HG02642 (cell line): ENCODE results near the gene GAGE2A.
"Not testable (repeated sequence)": the region's sequence is repeated elsewhere in the genome, so short reads cannot be mapped to it uniquely, and the experiment has no call there.

Source experiments
- ATAC-seq: cut with Tn5 transposase; IDR thresholded peaks from one replicate; pipeline ENCODE4 v1.9.1; 2021; ENCODE audit warnings: mild to moderate bottlenecking; ENCODE audit not compliant: unreplicated experiment, poor library complexity

GAGE2A gene

GRCh38 chrX:49589196-49589595, at the start of gene GAGE2A:
Gene GAGE2A, plus strand, starts transcription at chrX:49589496. Its CDS starts 1,155 bp downstream, at chrX:49590651.
- ATAC-seq: not testable (repeated sequence)

- ATAC-seq: not testable (repeated sequence)
Observed at GRCh38 chrX:49541433-49541832, 47.9 kb upstream of the GAGE2A start, which contains the start of gene GAGE12D. Gene GAGE12D, plus strand, starts transcription at chrX:49541733. Its CDS starts 1,155 bp downstream, at chrX:49542888.

- not testable (repeated sequence) for ATAC-seq
Observed at GRCh38 chrX:49550989-49551388, 38.3 kb upstream of the GAGE2A start, which contains the start of gene GAGE12E. Gene GAGE12E, plus strand, starts transcription at chrX:49551289. Its CDS starts 1,155 bp downstream, at chrX:49552444.

- not testable (repeated sequence) for ATAC-seq
Observed at GRCh38 chrX:49560542-49560941, 28.8 kb upstream of the GAGE2A start, which contains the start of gene GAGE12F. Gene GAGE12F, plus strand, starts transcription at chrX:49560842. Its CDS starts 1,155 bp downstream, at chrX:49561997.

GRCh38 chrX:49568728-49569127, 20.6 kb upstream of the GAGE2A start:
- not testable (repeated sequence) for ATAC-seq

- ATAC-seq: not testable (repeated sequence)
Observed at GRCh38 chrX:49569152-49569551, 20.1 kb upstream of the GAGE2A start.

GRCh38 chrX:49570100-49570499, 19.2 kb upstream of the GAGE2A start, which contains the start of gene GAGE12G:
Gene GAGE12G, plus strand, starts transcription at chrX:49570400. Its CDS starts 1,155 bp downstream, at chrX:49571555.
- ATAC-seq: not testable (repeated sequence)

- not testable (repeated sequence) for ATAC-seq
Observed at GRCh38 chrX:49579649-49580048, 9.6 kb upstream of the GAGE2A start, which contains the start of gene GAGE12H. Gene GAGE12H, plus strand, starts transcription at chrX:49579949. Its CDS starts 1,155 bp downstream, at chrX:49581104.

- not testable (repeated sequence) for ATAC-seq
Observed at GRCh38 chrX:49589769-49590478, 628 bp downstream of the GAGE2A start.

- not testable (repeated sequence) for ATAC-seq
Observed at GRCh38 chrX:49590488-49590887, 1.2 kb downstream of the GAGE2A start.

- ATAC-seq: not testable (repeated sequence)
Observed at GRCh38 chrX:49598720-49599119, 9.4 kb downstream of the GAGE2A start, which contains the start of gene GAGE1. Gene GAGE1, plus strand, starts transcription at chrX:49599020. Its CDS starts 1,155 bp downstream, at chrX:49600175.

GRCh38 chrX:49610718-49611310, 21.5 kb downstream of the GAGE2A start:
- no peak for ATAC-seq

- no peak for ATAC-seq
Observed at GRCh38 chrX:49618574-49618973, 29.3 kb downstream of the GAGE2A start.

GRCh38 chrX:49627086-49627777, 37.9 kb downstream of the GAGE2A start:
- ATAC-seq: no peak

- no peak for ATAC-seq
Observed at GRCh38 chrX:49644991-49645637, 55.8 kb downstream of the GAGE2A start.
